Middle frontal gyrus (tissue), 1 donor: ENCODE data around the gene PEAK1.
A peak's percentile ranks its signal among the peaks of the same experiment; 100 is the strongest.

Experiments
- DNase-seq: peaks from one replicate; pipeline ENCODE4 v3.0.0-alpha.2; 2015; ENCODE audit warnings: low spot score; ENCODE audit errors: extremely low spot score

The PEAK1 gene

GRCh38 chr15:77419836-77420609 lies at the start of gene PEAK1:
TSS of gene PEAK1 (minus strand) at chr15:77420104. CDS start at chr15:77181926, 238,178 bp downstream.
- DNase-seq, result peak; percentile 93

GRCh38 chr15:77468896-77469295 lies 49.0 kb upstream of the PEAK1 start:
- DNase-seq, result no peak

- no peak for DNase-seq
Measured at GRCh38 chr15:77466521-77466920, 46.6 kb upstream of the PEAK1 start.

- no peak for DNase-seq
Measured at GRCh38 chr15:77464129-77464865, 44.4 kb upstream of the PEAK1 start.

- DNase-seq, result no peak
Measured at GRCh38 chr15:77461486-77461885, 41.6 kb upstream of the PEAK1 start.

- no peak for DNase-seq
Measured at GRCh38 chr15:77459031-77459430, 39.1 kb upstream of the PEAK1 start.

- no peak for DNase-seq
Measured at GRCh38 chr15:77457905-77458265, 38.0 kb upstream of the PEAK1 start.

- no peak for DNase-seq
Measured at GRCh38 chr15:77457191-77457904, 37.4 kb upstream of the PEAK1 start.

- DNase-seq, result no peak
Measured at GRCh38 chr15:77456746-77457145, 36.8 kb upstream of the PEAK1 start.

GRCh38 chr15:77455696-77456321 lies 35.9 kb upstream of the PEAK1 start:
- no peak for DNase-seq

- no peak for DNase-seq
Measured at GRCh38 chr15:77454951-77455350, 35.0 kb upstream of the PEAK1 start.

- DNase-seq, result no peak
Measured at GRCh38 chr15:77454265-77454664, 34.4 kb upstream of the PEAK1 start.

- DNase-seq, result no peak
Measured at GRCh38 chr15:77446840-77447390, 27.0 kb upstream of the PEAK1 start.

- DNase-seq, result no peak
Measured at GRCh38 chr15:77440378-77440999, 20.6 kb upstream of the PEAK1 start.

GRCh38 chr15:77437264-77437663 lies 17.4 kb upstream of the PEAK1 start:
- no peak for DNase-seq

GRCh38 chr15:77436822-77437221 lies 16.9 kb upstream of the PEAK1 start:
- DNase-seq, result no peak

GRCh38 chr15:77430652-77431051 lies 10.7 kb upstream of the PEAK1 start:
- no peak for DNase-seq

GRCh38 chr15:77430213-77430612 lies 10.3 kb upstream of the PEAK1 start:
- DNase-seq, result no peak

GRCh38 chr15:77426871-77427270 lies 7.0 kb upstream of the PEAK1 start:
- DNase-seq, result no peak

GRCh38 chr15:77426377-77426776 lies 6.5 kb upstream of the PEAK1 start:
- DNase-seq, result no peak

GRCh38 chr15:77425104-77425503 lies 5.2 kb upstream of the PEAK1 start:
- no peak for DNase-seq
